Stimulated activated CD4-positive, alpha-beta T cell treated with anti-CD3 and anti-CD28 coated beads, TNF-alpha, amount 100 ng/mL, for 48 hours (primary cell): ENCODE results near the gene ARMC10.
"Not testable (repeated sequence)": the region's sequence is repeated elsewhere in the genome, so short reads cannot be mapped to it uniquely, and the experiment has no call there.

ENCODE experiments used
- DNase-seq, 3 donors: peaks; one replicate each; pipeline ENCODE4 v3.0.0-alpha.2; 2020; ENCODE audit warnings: low read depth in 3 of 3

Gene ARMC10

GRCh38 chr7:103124429-103124979 is 49.6 kb downstream of the ARMC10 start:
- DNase-seq: no peak

GRCh38 chr7:103127006-103127405 is 52.1 kb downstream of the ARMC10 start:
- no peak for DNase-seq

DNA sequence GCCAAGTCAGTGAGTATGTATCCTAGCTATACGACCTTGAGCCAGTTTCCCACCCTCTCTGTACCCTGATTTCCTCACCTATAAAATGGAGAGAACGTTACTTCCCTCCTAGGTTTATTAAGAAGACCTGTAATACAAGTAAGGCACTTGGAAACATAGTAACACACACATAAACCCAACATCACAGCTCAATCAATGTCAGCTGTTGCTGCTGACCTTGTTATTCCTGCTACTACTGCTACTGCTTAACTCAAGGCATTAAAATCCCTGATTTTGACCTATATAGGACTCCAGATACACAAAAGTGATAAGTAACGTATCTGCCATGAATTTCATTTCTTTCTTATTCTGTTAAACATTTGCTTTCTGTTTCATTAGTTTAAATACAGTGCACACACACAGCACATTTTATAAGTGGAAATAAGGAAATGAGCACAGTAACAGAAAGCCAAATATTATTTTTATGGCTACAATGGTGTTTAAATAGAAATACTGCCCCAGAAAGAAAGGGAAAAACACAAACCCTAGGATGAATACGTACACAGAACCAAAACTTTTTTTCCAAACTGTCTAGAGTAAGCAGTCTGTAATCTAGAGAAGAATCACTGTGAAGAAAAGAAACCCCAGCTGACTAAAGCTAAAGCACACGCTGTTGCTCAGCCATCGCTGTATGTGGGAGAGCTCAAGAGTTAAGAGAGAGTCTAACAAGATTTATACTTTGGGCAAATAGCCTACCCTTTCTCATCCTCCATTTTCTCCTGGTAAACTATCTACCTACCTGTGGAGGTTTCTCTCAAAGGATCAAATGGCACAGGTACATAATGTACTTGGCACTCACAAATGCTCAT is 55.0 kb downstream of the ARMC10 start:
- DNase-seq: no peak

- no peak for DNase-seq
Measured at GRCh38 chr7:103130901-103131624, 56.1 kb downstream of the ARMC10 start.

DNA sequence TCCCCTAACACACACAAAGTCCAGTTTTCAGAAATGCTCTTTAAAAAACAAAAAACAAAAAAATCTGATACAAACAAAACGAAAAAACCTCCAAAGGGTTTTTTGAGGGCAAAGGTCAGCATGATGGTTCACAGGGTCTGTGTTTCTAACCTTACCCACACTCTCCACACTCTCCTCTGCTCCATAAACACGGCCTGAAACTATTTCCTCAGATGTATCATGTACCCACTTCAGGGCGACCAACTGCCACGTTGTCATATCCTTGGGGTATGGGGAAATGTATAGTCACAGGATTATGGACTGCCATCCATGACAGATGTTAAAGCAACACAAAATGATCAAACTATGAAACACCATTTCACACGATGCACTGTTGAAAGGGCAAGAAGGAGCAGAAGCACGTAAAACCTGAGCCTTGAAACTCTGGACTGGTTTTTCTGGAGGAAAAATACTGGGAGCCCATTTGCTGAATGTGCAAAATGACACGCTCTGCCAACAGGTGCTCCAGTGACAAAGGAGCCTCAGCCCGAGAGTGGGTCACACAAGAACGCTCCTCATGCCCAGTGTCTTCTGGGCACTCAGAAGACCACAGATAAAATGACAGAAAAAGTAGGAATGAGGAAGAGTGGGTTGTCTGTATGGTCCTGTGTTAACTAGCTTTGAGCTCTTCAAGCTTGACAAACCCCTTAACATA is 58.2 kb downstream of the ARMC10 start:
- no peak for DNase-seq

DNA sequence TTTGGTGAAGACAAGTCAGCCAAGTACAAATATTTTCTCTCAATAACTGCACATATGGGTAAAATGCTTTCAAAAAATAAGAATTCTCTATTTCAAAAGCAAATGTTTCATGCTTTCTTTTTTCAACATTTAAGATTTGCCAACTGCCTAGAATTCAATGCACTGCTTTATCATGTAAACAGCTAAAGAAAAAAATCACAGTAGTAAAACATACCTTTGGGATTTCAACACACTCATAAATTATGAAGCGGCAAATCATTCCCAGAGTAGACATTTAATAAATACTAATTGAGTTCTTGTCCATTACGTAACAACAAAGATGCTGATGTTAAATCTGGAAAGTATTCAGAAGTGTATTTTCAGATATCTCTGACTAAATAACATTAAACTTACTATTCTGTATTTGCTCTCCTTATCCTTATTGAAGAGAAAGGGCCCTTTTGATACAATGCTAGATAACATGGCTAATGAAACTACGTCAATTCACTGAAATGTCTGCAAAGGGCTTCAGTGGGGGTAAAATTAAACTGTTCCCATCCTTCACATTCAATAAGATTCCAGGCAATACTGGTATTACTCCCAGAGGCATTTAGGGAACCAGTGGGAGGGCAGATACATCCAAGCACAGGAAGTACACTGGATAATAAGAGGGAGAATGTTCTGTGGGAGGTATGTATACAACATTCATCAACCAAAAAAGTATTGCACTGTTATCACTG is 60.1 kb downstream of the ARMC10 start:
- DNase-seq: no peak

GRCh38 chr7:103140061-103140460 is 65.1 kb downstream of the ARMC10 start:
- no peak for DNase-seq

- no peak for DNase-seq
Measured at GRCh38 chr7:103140685-103141084, 65.7 kb downstream of the ARMC10 start.

DNA sequence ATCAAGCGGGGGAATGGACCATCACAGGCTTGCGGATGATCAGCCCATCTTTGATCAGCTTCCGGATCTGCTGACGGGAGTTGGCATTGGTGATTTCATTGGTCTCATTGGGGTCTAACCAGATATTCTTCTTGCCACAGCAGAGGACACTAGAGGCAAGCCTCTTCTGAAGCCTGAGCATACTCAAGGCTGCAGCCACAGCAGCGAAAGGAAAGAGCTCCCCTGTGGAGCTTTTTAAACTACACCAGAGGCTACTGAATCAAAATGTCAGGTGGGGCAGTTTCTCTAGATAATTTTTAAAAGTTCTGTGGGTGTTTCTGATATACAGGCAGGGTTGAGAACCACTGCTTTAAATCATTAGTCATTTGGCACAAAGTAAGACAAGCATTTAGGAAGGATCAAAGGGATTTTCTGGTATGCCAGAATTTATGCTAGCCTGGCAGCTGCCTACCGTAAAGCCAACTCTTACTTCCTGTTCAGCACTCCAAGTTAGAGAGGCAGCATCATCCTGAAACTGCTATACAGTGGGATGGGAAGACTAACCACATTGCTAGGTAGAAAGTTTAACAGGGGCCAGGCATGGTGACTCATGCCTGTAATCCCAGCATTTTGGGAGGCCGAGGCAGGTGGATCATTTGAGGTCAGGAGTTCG is 66.9 kb downstream of the ARMC10 start:
- no peak for DNase-seq

DNA sequence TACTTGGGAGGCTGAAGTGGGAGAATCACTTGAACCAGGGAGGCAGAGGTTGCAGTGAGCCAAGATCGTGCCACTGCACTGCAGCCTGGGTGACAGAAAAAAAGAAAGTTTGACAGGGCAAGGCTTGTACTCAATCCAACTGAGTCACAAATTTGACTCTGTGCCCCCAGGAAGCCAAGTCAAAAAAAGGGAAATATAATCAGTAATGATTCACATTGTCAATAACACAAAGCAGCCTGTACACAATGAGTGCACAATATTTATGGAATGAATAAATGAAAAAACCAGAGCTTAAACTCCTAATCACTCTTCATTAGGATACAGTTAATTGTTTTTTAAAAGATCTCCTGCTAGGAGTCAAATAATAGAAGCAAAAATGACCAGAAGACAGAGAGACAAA is 67.6 kb downstream of the ARMC10 start:
- no peak for DNase-seq

GRCh38 chr7:103143868-103144267 is 68.9 kb downstream of the ARMC10 start:
- no peak for DNase-seq

DNA sequence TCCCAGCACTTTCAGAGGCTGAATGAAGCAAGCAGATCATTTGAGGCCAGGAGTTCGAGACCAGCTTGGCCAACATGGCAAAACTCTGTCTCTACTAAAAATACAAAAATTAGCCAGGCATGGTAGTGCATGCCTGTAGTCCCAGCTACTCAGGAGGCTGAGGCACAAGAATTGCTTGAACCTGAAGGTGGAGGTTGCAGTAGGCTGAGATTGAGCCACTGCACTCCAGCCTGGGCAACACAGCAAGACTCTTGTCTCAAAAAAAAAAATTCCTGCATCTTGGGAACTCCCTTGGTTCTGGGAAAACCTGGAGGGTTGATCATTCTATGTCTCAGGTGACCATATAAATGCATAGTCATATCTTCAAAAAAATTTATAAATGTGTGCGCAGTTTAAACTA is 69.8 kb downstream of the ARMC10 start:
- DNase-seq: not testable (repeated sequence)

GRCh38 chr7:103148131-103148993 is 73.4 kb downstream of the ARMC10 start:
- DNase-seq: no peak
